ENCODE data around the gene THBD. TPM values are rescaled to one million over a fixed set of nuclear protein-coding genes. Genes with fewer than 3 reads are reported as not detected.

THBD gene
- total RNA-seq, 1 donor from 2014 or later = 22.7 TPM

GRCh38 chr20:23031346-23031745 is 18.1 kb downstream of the THBD start:
- H3K36me3 Mint-ChIP-seq (ENCODE audit: low read depth, unreplicated experiment) = no peaks in the 10 kb centered on the region
- Histone ChIP-seq H3K9me3 (ENCODE audit: insufficient read depth, low read depth, low read length) (no peaks in the 10 kb centered on the region), H3K4me1 (ENCODE audit: insufficient read depth, low read length) (no peaks in the 10 kb centered on the region), H3K9ac (ENCODE audit: low read length) (no peak overlapping the region), H3K4me3 (ENCODE audit: insufficient read depth, low read depth, low read length) (no peak overlapping the region), H4K20me1 (ENCODE audit: insufficient read depth, low read length) (no peaks in the 10 kb centered on the region), H3K27ac (ENCODE audit: low read depth, low read length) (no peak overlapping the region), H3K79me2 (ENCODE audit: insufficient read depth, low read length) (no peaks in the 10 kb centered on the region), H2AFZ (ENCODE audit: low read depth, low read length) (no peak overlapping the region), H3K4me2 (ENCODE audit: low read length) (no peak overlapping the region), H3K36me3 (ENCODE audit: insufficient read depth, low read length) (no peaks in the 10 kb centered on the region), H3K27me3 (ENCODE audit: insufficient read depth, low read length) (peaks cover 4% of the 10 kb centered on the region)
- no peaks in the 10 kb centered on the region for H3K4me1 Mint-ChIP-seq (ENCODE audit: low read depth, unreplicated experiment)
- H3K9me3 Mint-ChIP-seq (ENCODE audit: unreplicated experiment) = peaks cover 3% of the 10 kb centered on the region
- DNase-seq (ENCODE audit: low read depth) = no peak
- FAIRE-seq = no peak
- no peak for TF ChIP-seq EZH2 (IDR thresholded peaks at IDR 0.05; ENCODE audit: insufficient read depth, low read length)
- TF ChIP-seq, protein P1, sequence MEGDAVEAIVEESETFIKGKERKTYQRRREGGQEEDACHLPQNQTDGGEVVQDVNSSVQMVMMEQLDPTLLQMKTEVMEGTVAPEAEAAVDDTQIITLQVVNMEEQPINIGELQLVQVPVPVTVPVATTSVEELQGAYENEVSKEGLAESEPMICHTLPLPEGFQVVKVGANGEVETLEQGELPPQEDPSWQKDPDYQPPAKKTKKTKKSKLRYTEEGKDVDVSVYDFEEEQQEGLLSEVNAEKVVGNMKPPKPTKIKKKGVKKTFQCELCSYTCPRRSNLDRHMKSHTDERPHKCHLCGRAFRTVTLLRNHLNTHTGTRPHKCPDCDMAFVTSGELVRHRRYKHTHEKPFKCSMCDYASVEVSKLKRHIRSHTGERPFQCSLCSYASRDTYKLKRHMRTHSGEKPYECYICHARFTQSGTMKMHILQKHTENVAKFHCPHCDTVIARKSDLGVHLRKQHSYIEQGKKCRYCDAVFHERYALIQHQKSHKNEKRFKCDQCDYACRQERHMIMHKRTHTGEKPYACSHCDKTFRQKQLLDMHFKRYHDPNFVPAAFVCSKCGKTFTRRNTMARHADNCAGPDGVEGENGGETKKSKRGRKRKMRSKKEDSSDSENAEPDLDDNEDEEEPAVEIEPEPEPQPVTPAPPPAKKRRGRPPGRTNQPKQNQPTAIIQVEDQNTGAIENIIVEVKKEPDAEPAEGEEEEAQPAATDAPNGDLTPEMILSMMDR (IDR thresholded peaks at IDR 0.05; ENCODE audit: insufficient read depth, low read depth, low read length) = no peak
- peaks cover 64% of the 10 kb centered on the region for H3K27me3 Mint-ChIP-seq (ENCODE audit: low read depth, unreplicated experiment)
- no peak overlapping the region for H3K4me3 Mint-ChIP-seq (ENCODE audit: unreplicated experiment)
- no peak overlapping the region for H3K27ac Mint-ChIP-seq (ENCODE audit: unreplicated experiment)

DNA sequence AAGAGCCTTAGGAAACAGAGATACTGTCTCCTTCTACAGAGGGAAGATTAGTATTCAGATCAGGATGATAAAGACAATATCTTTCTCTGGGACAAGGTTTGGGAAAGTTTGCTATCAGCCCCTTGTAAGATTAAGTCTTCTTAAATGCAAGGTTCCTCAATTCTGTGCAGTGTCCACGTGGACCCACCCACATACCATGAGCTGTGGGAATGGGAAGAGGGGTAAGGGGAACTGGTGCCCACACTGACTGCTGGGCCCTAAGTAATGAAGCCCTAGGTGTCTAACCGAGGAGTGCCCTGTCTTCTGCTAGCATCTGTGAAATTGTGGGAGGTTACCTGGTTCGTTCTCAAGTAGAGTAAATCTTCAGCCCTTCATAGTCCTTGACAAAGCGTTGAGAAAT is 20.1 kb downstream of the THBD start:
- H3K4me2 ChIP-seq (ENCODE audit: low read length) = no peak overlapping the region
- Mint-ChIP-seq H3K36me3 (ENCODE audit: low read depth, unreplicated experiment) (no peaks in the 10 kb centered on the region), H3K9me3 (ENCODE audit: unreplicated experiment) (peaks cover 3% of the 10 kb centered on the region), H3K4me3 (ENCODE audit: unreplicated experiment) (no peak overlapping the region), H3K27me3 (ENCODE audit: low read depth, unreplicated experiment) (peaks cover 48% of the 10 kb centered on the region), H3K4me1 (ENCODE audit: low read depth, unreplicated experiment) (no peaks in the 10 kb centered on the region), H3K27ac (ENCODE audit: unreplicated experiment) (no peak overlapping the region)
- DNase-seq (ENCODE audit: low read depth) = no peak
- no peaks in the 10 kb centered on the region for H3K79me2 ChIP-seq (ENCODE audit: insufficient read depth, low read length)
- no peak for FAIRE-seq
- no peaks in the 10 kb centered on the region for H3K9me3 ChIP-seq (ENCODE audit: insufficient read depth, low read depth, low read length)
- no peaks in the 10 kb centered on the region for H3K36me3 ChIP-seq (ENCODE audit: insufficient read depth, low read length)
- H3K27ac ChIP-seq (ENCODE audit: low read depth, low read length) = no peak overlapping the region
- H3K27me3 ChIP-seq (ENCODE audit: insufficient read depth, low read length) = peaks cover under 1% of the 10 kb centered on the region
- TF ChIP-seq, protein P1 (IDR thresholded peaks at IDR 0.05; ENCODE audit: insufficient read depth, low read depth, low read length) = no peak
- TF ChIP-seq EZH2 (IDR thresholded peaks at IDR 0.05; ENCODE audit: insufficient read depth, low read length) = no peak
- H2AFZ ChIP-seq (ENCODE audit: low read depth, low read length) = no peak overlapping the region
- no peaks in the 10 kb centered on the region for H4K20me1 ChIP-seq (ENCODE audit: insufficient read depth, low read length)
- H3K4me3 ChIP-seq (ENCODE audit: insufficient read depth, low read depth, low read length) = no peak overlapping the region
- H3K9ac ChIP-seq (ENCODE audit: low read length) = no peak overlapping the region
- H3K4me1 ChIP-seq (ENCODE audit: insufficient read depth, low read length) = no peaks in the 10 kb centered on the region

GRCh38 chr20:23028392-23028791 is 21.1 kb downstream of the THBD start:
- no peak for TF ChIP-seq EZH2 (IDR thresholded peaks at IDR 0.05; ENCODE audit: insufficient read depth, low read length)
- TF ChIP-seq, protein P1 (IDR thresholded peaks at IDR 0.05; ENCODE audit: insufficient read depth, low read depth, low read length) = no peak

More at GRCh38 chr20:23028392-23028791, 21.1 kb downstream of the THBD start:
- Histone ChIP-seq H3K4me2 (ENCODE audit: low read length) (no peak overlapping the region), H3K36me3 (ENCODE audit: insufficient read depth, low read length) (no peaks in the 10 kb centered on the region), H4K20me1 (ENCODE audit: insufficient read depth, low read length) (no peaks in the 10 kb centered on the region), H2AFZ (ENCODE audit: low read depth, low read length) (no peak overlapping the region), H3K27me3 (ENCODE audit: insufficient read depth, low read length) (no peaks in the 10 kb centered on the region), H3K27ac (ENCODE audit: low read depth, low read length) (no peak overlapping the region), H3K4me1 (ENCODE audit: insufficient read depth, low read length) (no peaks in the 10 kb centered on the region), H3K4me3 (ENCODE audit: insufficient read depth, low read depth, low read length) (no peak overlapping the region), H3K9ac (ENCODE audit: low read length) (no peak overlapping the region), H3K79me2 (ENCODE audit: insufficient read depth, low read length) (no peaks in the 10 kb centered on the region), H3K9me3 (ENCODE audit: insufficient read depth, low read depth, low read length) (no peaks in the 10 kb centered on the region)
- Mint-ChIP-seq H3K36me3 (ENCODE audit: low read depth, unreplicated experiment) (no peaks in the 10 kb centered on the region), H3K9me3 (ENCODE audit: unreplicated experiment) (peaks cover 3% of the 10 kb centered on the region), H3K4me3 (ENCODE audit: unreplicated experiment) (no peak overlapping the region), H3K27me3 (ENCODE audit: low read depth, unreplicated experiment) (peaks cover 39% of the 10 kb centered on the region), H3K4me1 (ENCODE audit: low read depth, unreplicated experiment) (no peaks in the 10 kb centered on the region), H3K27ac (ENCODE audit: unreplicated experiment) (no peak overlapping the region)
- DNase-seq (ENCODE audit: low read depth) (no peak), FAIRE-seq (no peak)
